ENCODE data around the gene ATP2A3. TPM values are rescaled to one million over a fixed set of nuclear protein-coding genes. Genes with fewer than 3 reads are reported as not detected.

Gene ATP2A3
- total RNA-seq, 6 experiments from 2014 or later, result 1.5 to 4.3 (median 2.3) TPM

GRCh38 chr17:3907483-3908216 is 56.6 kb downstream of the ATP2A3 start:
- Histone ChIP-seq H3K4me3 (no peak overlapping the region), H3K4me1 (no peaks in the 10 kb centered on the region), H3K9me3 (no peaks in the 10 kb centered on the region), H3K27me3 (no peaks in the 10 kb centered on the region), H3K27ac (no peak overlapping the region), H3K36me3 (no peaks in the 10 kb centered on the region)
- DNase-seq (no peak), ATAC-seq (peak in 1 of 4 donors; percentile 14)
- peak in 1 of 4 donors; percentile 13 for TF ChIP-seq CTCF (IDR thresholded peaks at IDR 0.05)
- TF ChIP-seq POLR2A (IDR thresholded peaks at IDR 0.05), result no peak
- 85% methylated on average over 6 of the region's 11 CpGs for WGBS (ENCODE audit: insufficient coverage, low coverage, low lambda C conversion rate, missing lambda C conversion rate)
- intact Hi-C loops (cut with DNase I), result no loop called here

- Histone ChIP-seq H3K36me3 (no peaks in the 10 kb centered on the region), H3K9me3 (no peaks in the 10 kb centered on the region), H3K4me3 (no peak overlapping the region), H3K27ac (no peak overlapping the region), H3K27me3 (no peaks in the 10 kb centered on the region), H3K4me1 (no peaks in the 10 kb centered on the region)
- no peak for DNase-seq
- intact Hi-C loops (cut with DNase I), result no loop called here
- no peak for TF ChIP-seq POLR2A (IDR thresholded peaks at IDR 0.05)
- TF ChIP-seq CTCF (IDR thresholded peaks at IDR 0.05), result no peak
- no peak for ATAC-seq
- WGBS (ENCODE audit: insufficient coverage, low coverage, low lambda C conversion rate, missing lambda C conversion rate), result 66% methylated on average over 2 of the region's 4 CpGs
Measured at GRCh38 chr17:3906881-3907280, 57.4 kb downstream of the ATP2A3 start.

GRCh38 chr17:3905017-3905520 is 59.2 kb downstream of the ATP2A3 start:
- H3K27ac ChIP-seq, result no peak overlapping the region
- intact Hi-C loops (cut with DNase I), result no loop called here

DNA sequence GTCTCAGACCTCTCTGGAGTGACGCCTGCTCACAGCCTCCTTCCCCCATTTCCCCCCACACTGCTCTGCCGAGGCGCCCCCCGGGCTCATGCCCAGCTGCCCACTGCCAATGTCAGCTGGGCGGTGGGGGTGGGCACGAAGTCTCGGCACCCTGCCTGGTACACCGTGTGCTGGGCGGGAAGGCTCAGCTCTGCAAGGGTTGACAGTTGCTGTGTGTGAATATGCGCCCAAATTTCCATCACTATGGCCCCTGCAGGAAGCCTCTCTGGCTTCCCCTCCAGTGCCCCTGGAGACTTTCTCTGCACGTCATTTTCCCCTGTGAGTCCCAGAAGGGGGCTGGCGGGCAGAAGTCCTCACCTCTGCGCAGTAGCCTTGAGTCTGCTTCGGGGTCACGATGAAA is 59.7 kb downstream of the ATP2A3 start:
- WGBS (ENCODE audit: insufficient coverage, low coverage, low lambda C conversion rate, missing lambda C conversion rate), result 81% methylated on average over 4 of the region's 15 CpGs
- no peaks in the 10 kb centered on the region for H3K36me3 ChIP-seq
- no peaks in the 10 kb centered on the region for H3K4me1 ChIP-seq
- H3K4me3 ChIP-seq, result no peak overlapping the region
- no peak for TF ChIP-seq POLR2A (IDR thresholded peaks at IDR 0.05)
- no peak for TF ChIP-seq CTCF (IDR thresholded peaks at IDR 0.05)
- intact Hi-C loops (cut with DNase I), result no loop called here
- H3K27ac ChIP-seq, result no peak overlapping the region
- DNase-seq, result no peak
- H3K9me3 ChIP-seq, result no peaks in the 10 kb centered on the region
- no peaks in the 10 kb centered on the region for H3K27me3 ChIP-seq
- ATAC-seq, result no peak

More at GRCh38 chr17:3905017-3905520, 59.2 kb downstream of the ATP2A3 start:
- peak in 1 of 4 donors; percentile 11 for ATAC-seq
- WGBS (ENCODE audit: insufficient coverage, low coverage, low lambda C conversion rate, missing lambda C conversion rate), result no CpG with 5 or more reads among the region's 11 CpGs
- Histone ChIP-seq H3K4me1 (no peaks in the 10 kb centered on the region), H3K4me3 (no peak overlapping the region), H3K27me3 (no peaks in the 10 kb centered on the region), H3K36me3 (no peaks in the 10 kb centered on the region), H3K9me3 (no peaks in the 10 kb centered on the region)
- TF ChIP-seq CTCF (IDR thresholded peaks at IDR 0.05) (no peak), POLR2A (IDR thresholded peaks at IDR 0.05) (no peak)
- no peak for DNase-seq
